Activated CD8-positive, alpha-beta memory T cell treated with anti-CD3 and anti-CD28 coated beads, Interleukin-2, amount 50 U/mL, for 48 hours (primary cell): ENCODE data around the gene HDDC2.

ENCODE experiments used
- DNase-seq: peaks from one replicate; pipeline ENCODE4 v3.0.0-alpha.2; 2020

HDDC2 gene

GRCh38 chr6:125267806-125268523 lies 33.8 kb downstream of the HDDC2 start:
- no peak for DNase-seq

DNA sequence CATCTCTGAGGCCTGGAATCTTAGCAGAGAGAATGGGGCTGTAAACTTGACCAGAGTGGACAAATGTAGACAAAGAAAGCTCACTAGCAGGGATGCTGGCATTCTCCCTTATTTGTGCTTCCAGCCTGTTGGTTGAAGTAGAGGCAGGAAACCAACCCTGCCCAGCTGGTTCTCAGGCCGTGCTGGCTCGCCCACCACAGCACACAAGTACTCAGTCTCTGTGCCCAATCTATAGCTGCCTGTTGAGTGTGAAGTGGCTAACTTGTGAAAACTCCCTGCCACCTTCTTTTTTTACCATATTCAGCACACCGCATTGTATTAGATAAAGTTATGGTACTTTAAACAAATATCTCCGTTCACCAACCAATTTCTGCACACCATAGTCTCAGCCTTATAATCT lies 37.3 kb downstream of the HDDC2 start:
- DNase-seq, result no peak

DNA sequence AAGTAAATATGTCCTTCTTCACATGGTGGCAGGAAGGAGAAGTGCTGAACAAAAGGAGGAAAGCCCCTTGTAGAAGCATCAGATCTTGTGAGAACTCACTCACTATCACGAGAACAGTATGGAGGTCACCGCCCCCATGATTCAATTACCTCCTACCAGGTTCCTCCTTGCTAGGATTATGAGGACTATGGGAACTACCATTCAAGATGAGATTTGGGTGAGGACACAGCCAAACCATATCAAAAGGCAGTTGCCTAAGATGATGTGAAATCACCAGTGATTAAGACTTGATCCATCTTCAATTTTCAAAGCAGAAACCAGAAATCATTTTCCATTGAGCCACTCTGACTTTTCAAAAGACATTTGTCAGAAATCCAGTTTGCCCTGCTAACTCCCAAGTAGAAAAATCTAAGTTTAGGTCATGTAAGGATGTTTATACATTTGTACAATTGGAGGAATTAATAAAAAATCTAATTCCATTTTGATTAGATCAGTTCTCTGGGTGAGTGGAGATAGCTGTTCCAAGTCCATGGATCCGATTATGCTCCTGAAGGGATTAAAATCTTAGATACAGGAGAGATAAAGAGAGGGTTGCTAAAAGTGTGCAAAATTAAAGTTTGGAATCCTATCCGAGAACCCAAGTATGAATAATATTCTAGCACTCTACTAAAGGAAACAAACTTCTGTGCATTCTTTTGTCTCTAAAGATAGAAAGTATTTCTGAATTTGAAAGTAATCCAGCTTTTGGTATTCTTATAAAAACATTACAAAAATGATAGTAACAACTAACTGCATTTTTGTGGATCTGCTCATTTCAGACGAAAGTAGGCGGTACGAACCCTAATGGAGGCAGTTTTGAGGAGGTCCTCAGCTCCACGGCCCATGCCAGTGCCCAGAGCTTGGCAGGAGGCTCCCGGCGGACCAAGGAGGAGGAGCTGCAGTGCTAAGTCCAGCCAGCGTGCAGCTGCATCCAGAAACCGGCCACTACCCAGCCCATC lies 39.5 kb downstream of the HDDC2 start:
- no peak for DNase-seq

GRCh38 chr6:125259354-125259736 lies 42.4 kb downstream of the HDDC2 start:
- DNase-seq, result no peak

- DNase-seq, result no peak
Observed at GRCh38 chr6:125258651-125259353, 43.0 kb downstream of the HDDC2 start.

GRCh38 chr6:125257351-125257750 lies 44.4 kb downstream of the HDDC2 start:
- no peak for DNase-seq

DNA sequence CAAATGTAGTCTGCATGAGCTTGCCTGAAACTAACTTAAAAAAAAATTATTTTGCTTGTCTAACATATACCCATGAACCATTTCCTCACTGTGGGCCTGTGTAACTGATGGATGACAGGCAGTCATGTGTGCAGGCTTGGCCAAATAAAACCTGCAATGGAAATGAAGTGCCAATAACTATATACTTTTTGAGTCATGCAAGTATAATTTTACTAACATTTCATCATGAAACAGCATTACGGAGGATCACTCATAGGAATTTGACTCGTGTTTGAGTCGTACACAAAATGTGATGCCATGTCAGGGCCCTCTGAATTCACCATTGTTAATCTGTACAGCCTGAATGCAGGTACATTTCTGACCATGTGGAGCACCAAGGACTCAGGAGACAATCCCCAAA lies 46.6 kb downstream of the HDDC2 start:
- no peak for DNase-seq

GRCh38 chr6:125254321-125254720 lies 47.4 kb downstream of the HDDC2 start:
- no peak for DNase-seq

- DNase-seq, result no peak
Observed at GRCh38 chr6:125253881-125254280, 47.9 kb downstream of the HDDC2 start.

- no peak for DNase-seq
Observed at GRCh38 chr6:125252891-125253290, 48.9 kb downstream of the HDDC2 start.

- no peak for DNase-seq
Observed at GRCh38 chr6:125251516-125252220, 50.1 kb downstream of the HDDC2 start.

GRCh38 chr6:125250511-125250910 lies 51.3 kb downstream of the HDDC2 start:
- DNase-seq, result no peak

GRCh38 chr6:125248136-125248535 lies 53.6 kb downstream of the HDDC2 start:
- DNase-seq, result no peak

DNA sequence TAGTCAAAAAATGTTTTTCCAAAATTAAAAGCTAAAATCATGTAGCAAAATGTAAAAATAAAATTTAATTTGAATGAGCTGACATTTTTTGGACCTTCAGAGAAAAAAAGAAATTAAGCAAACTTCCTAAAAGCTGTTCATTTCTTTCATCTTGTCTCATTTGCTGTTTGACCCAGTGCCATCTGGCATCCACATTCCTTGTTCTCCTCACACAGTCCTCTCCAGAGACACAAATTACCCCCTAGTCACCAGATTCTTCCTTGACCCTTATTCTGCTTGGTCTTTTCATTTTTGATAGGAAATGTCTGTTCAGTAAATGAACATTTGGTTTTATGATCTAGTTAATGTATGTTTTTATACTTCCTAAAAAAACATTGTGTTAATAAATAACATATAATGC lies 55.2 kb downstream of the HDDC2 start:
- no peak for DNase-seq

GRCh38 chr6:125245523-125246264 lies 56.1 kb downstream of the HDDC2 start:
- no peak for DNase-seq

DNA sequence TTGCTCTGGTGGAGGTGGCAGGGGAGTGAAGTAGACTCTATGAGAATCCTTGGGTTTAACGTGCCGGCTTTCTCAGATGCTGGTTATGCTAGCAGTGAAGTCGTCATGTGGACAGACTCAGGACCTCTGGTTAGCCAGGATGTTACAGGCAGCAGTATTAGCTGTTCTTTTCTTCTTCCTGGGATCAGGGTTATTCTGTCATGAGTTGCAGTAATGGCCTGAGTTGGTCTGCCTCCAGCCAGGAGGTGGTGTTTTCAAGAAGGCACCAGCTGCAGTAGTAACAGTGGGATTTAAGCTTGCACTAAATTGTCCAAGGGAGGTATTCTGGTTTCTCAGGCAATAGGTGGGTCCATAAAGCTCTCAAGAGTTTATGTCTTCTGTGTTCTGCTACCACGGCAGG lies 56.7 kb downstream of the HDDC2 start:
- DNase-seq, result no peak

GRCh38 chr6:125237764-125238163 lies 64.0 kb downstream of the HDDC2 start:
- no peak for DNase-seq

DNA sequence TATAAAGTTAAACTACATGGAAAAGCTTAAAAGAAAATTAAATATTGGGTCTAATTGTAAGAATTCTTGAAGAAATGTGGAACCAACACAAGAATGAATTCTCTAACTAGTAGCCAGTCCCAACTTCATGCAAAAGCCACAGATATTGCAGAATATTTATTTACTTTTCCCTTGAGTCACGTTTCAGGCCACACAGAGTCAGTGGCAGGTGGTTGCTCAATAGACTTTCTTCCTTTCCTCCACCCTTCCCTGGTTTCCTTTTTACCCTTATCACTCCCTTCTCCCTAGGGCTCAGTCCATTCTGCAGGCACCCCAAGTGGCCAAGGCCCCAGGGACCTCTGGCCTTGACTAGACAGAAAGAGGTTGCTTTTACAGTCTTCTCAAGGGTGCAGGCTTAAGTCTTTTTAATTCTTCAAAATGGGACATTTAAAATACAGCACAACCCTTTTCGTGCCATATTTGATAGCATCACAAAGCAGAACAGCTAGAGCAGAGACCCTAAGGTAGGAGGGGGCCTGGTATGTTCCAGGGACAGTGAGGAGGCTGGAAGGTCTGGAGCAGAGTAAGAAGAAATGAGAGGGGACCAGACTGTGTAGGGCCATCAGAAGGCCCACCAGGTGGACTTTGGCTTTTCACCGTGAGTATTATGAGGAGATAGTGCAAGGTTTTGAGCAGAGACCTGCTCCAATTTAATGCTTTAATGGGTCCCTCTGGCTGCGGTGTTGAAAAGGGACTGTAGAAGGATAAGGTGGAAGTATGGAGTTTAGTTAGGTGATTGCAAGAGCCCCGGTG lies 65.0 kb downstream of the HDDC2 start:
- DNase-seq, result no peak

DNA sequence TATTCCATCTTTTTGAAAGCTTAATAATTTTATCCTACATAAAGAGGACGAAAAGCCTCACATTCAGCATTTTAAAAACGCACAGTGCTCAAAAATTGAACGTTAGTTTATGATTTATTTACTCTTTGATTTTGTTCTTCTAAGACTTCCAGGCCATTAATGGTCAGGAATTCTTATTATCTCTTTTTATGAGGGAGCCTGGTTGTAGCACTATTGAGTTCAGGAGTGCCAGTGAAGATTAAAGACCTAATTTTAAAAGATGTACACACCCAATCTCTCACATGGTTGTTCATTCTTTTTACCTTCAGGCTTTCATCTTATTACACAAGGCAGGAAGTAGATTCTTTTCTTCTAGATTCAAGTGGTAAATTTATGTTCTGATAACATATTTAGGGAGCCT lies 68.6 kb downstream of the HDDC2 start:
- no peak for DNase-seq

- no peak for DNase-seq
Observed at GRCh38 chr6:125232466-125232865, 69.3 kb downstream of the HDDC2 start.
